Prostate gland (tissue), 2 donors: ENCODE data around the gene ZNF532.

ENCODE experiments used
- POLR2A ChIP-seq: fragments of 450-650 bp; IDR thresholded peaks from one replicate; pipeline ENCODE4 v1.6.1; 2016; ENCODE audit warnings: antibody characterized with exemption, mild to moderate bottlenecking
- TF ChIP-seq, protein P1 (sequence below), 4 experiments: fragments of 200-600 bp in 2 of 4; fragments of 450-650 bp in 2 of 4; sonication (generic) in 2 of 4; IDR thresholded peaks; 1 replicate in 3 of 4; 2 replicates in 1 of 4; pipeline ENCODE4 v1.5.1; 2016 to 2019; ENCODE audit warnings: antibody characterized with exemption in 4 of 4, mild to moderate bottlenecking in 2 of 4, moderate library complexity in 2 of 4

DNA sequence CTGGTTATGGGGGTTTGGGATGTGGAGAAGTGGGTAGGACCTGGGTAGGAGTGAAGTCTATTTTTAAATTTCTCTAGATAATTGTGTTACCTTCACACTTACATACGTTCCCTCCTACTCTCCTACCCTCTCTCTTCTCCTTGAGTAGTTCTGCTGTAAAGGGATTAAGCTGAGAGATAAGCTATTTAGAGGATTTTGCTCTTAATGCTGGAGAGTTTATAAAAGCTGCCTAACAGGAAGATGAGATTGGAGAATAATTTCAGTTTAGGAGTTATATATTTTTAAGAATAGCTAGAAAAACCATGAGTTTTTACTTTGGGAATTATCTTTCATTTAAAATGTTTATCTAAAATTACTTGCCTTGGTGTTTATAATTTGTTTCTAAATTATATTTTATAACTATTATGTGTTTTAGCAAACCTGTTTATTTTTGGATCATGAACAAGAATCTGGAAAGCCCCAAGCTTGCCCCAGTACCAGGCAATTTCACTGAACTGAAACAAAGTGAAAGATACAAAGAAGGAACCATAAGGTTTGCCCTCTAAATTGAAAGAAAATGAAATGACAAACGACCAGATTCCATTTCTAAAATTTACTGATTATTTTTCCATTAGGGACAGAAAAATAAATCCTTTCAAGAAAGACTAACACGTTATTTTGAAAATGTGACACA, 101.5 kb downstream of the ZNF532 start:
- TF ChIP-seq POLR2A: no peak
- TF ChIP-seq, protein P1, sequence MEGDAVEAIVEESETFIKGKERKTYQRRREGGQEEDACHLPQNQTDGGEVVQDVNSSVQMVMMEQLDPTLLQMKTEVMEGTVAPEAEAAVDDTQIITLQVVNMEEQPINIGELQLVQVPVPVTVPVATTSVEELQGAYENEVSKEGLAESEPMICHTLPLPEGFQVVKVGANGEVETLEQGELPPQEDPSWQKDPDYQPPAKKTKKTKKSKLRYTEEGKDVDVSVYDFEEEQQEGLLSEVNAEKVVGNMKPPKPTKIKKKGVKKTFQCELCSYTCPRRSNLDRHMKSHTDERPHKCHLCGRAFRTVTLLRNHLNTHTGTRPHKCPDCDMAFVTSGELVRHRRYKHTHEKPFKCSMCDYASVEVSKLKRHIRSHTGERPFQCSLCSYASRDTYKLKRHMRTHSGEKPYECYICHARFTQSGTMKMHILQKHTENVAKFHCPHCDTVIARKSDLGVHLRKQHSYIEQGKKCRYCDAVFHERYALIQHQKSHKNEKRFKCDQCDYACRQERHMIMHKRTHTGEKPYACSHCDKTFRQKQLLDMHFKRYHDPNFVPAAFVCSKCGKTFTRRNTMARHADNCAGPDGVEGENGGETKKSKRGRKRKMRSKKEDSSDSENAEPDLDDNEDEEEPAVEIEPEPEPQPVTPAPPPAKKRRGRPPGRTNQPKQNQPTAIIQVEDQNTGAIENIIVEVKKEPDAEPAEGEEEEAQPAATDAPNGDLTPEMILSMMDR (IDR thresholded peaks at IDR 0.05): no peak
